Testis (tissue), 2 donors: ENCODE measurements around the gene JCAD.

ENCODE experiments used
- CTCF ChIP-seq, 3 experiments: fragments of 450-650 bp in 2 of 3; fragments of 200-600 bp in 1 of 3; sonication (generic) in 1 of 3; IDR thresholded peaks; one replicate each; pipeline ENCODE4 v1.5.1; 2016 to 2019; ENCODE audit warnings: antibody characterized with exemption in 3 of 3, mild to moderate bottlenecking in 2 of 3, moderate library complexity in 1 of 3
- POLR2A ChIP-seq: fragments of 450-650 bp; IDR thresholded peaks from one replicate; pipeline ENCODE4 v1.6.1; 2017; ENCODE audit warnings: antibody characterized with exemption, mild to moderate bottlenecking, moderate library complexity

- no peak for TF ChIP-seq CTCF (IDR thresholded peaks at IDR 0.05)
- TF ChIP-seq POLR2A: no peak
These were observed 19.4 kb downstream of the JCAD start for GRCh38 chr10:30039988-30040387.
